Caco-2 (cell line): ENCODE measurements around the gene PRICKLE3. TPM values are rescaled to one million over a fixed set of nuclear protein-coding genes. Genes with fewer than 3 reads are reported as not detected.

Source experiments
- total RNA-seq: library from RNA; stranded (reverse); gene quantifications from 2 replicates; pipeline ENCODE4 v1.2.3, GENCODE V29; 2022

PRICKLE3 gene
- total RNA-seq, 1 experiment from 2014 or later = 8.4 TPM

Other genes with a start within 250 kb of the PRICKLE3 start
- gene OTUD5, start 228.8 kb downstream of the PRICKLE3 start, total RNA-seq = 40.1 and 40.6 TPM in 2 replicates
- 0.88 and 0.97 TPM in 2 replicates for gene KCND1, start 214.5 kb downstream of the PRICKLE3 start, total RNA-seq
- 43.1 and 43.6 TPM in 2 replicates for gene GRIPAP1, start 184.1 kb downstream of the PRICKLE3 start, total RNA-seq
- 28.1 and 32.0 TPM in 2 replicates for gene TFE3, start 143.0 kb downstream of the PRICKLE3 start, total RNA-seq
- gene CCDC120, start 127.4 kb downstream of the PRICKLE3 start, total RNA-seq = 16.7 and 17.6 TPM in 2 replicates
- gene PRAF2, start 112.4 kb downstream of the PRICKLE3 start, total RNA-seq = 3.2 and 5.4 TPM in 2 replicates
- 26.7 and 28.6 TPM in 2 replicates for gene WDR45, start 106.5 kb downstream of the PRICKLE3 start, total RNA-seq
- 25.4 and 25.6 TPM in 2 replicates for gene GPKOW, start 62.6 kb downstream of the PRICKLE3 start, total RNA-seq
- gene MAGIX, start 23.6 kb downstream of the PRICKLE3 start, total RNA-seq = 1.5 and 2.1 TPM in 2 replicates
- 54.2 and 73.9 TPM in 2 replicates for gene PLP2, start 14.5 kb downstream of the PRICKLE3 start, total RNA-seq
- 18.3 and 23.3 TPM in 2 replicates for gene SYP, start 13.8 kb upstream of the PRICKLE3 start, total RNA-seq
- 0.05 and 0.09 TPM in 2 replicates for gene CACNA1F, start 47.0 kb upstream of the PRICKLE3 start, total RNA-seq
- 16.7 and 17.4 TPM in 2 replicates for gene CCDC22, start 49.1 kb upstream of the PRICKLE3 start, total RNA-seq
- 0.84 and 0.88 TPM in 2 replicates for gene FOXP3, start 78.3 kb upstream of the PRICKLE3 start, total RNA-seq
- gene PPP1R3F, start 83.4 kb upstream of the PRICKLE3 start, total RNA-seq = 3.9 and 4.3 TPM in 2 replicates
- not detected in 2 replicates for gene GAGE10, start 117.3 kb upstream of the PRICKLE3 start, total RNA-seq
- gene GAGE12J, start 135.7 kb upstream of the PRICKLE3 start, total RNA-seq = not detected in 2 replicates
- not detected in 2 replicates for gene GAGE13, start 145.2 kb upstream of the PRICKLE3 start, total RNA-seq